HCT116 (cell line): Measurements from ENCODE around the gene NFIA.

Experiments
- ELF1 ChIP-seq: IDR thresholded peaks from 2 replicates; pipeline ENCODE4 v1.6.1; 2012; ENCODE audit warnings: low read depth, borderline replicate concordance
- POLR2A ChIP-seq: IDR thresholded peaks from 2 replicates; pipeline ENCODE4 v1.7.0; 2011; ENCODE audit warnings: borderline replicate concordance; ENCODE audit not compliant: insufficient read depth, insufficient read length; ENCODE audit errors: extremely low read depth
- POLR2AphosphoS5 ChIP-seq: IDR thresholded peaks from 2 replicates; pipeline ENCODE4 v1.6.1; 2011; ENCODE audit warnings: mild to moderate bottlenecking, low read depth, low read length, moderate library complexity
- TF ChIP-seq, protein P1 (sequence below), 3 experiments: fragments of 200-600 bp in 1 of 3; sonication (generic) in 1 of 3; IDR thresholded peaks in 2 of 3; conservative IDR thresholded peaks in 1 of 3; 2 replicates each; pipeline ENCODE4 v1.5.1; 2012 to 2017; ENCODE audit warnings: low read depth in 2 of 3, low read length in 2 of 3, antibody characterized with exemption in 1 of 3, borderline replicate concordance in 1 of 3, control low read depth in 1 of 3, mild to moderate bottlenecking in 1 of 3, mixed read lengths in 1 of 3, mixed run types in 1 of 3, moderate library complexity in 1 of 3; ENCODE audit not compliant: insufficient read depth in 1 of 3
- TF ChIP-seq, protein P2 (sequence below): IDR thresholded peaks from 2 replicates; pipeline ENCODE4 v1.6.1; 2011; ENCODE audit warnings: mild to moderate bottlenecking, low read length, moderate library complexity; ENCODE audit not compliant: insufficient replicate concordance; ENCODE audit errors: extremely low read depth
- TF ChIP-seq, protein P3 (sequence below): IDR thresholded peaks from 2 replicates; pipeline ENCODE4 v1.6.1; 2012; ENCODE audit warnings: low read depth

DNA sequence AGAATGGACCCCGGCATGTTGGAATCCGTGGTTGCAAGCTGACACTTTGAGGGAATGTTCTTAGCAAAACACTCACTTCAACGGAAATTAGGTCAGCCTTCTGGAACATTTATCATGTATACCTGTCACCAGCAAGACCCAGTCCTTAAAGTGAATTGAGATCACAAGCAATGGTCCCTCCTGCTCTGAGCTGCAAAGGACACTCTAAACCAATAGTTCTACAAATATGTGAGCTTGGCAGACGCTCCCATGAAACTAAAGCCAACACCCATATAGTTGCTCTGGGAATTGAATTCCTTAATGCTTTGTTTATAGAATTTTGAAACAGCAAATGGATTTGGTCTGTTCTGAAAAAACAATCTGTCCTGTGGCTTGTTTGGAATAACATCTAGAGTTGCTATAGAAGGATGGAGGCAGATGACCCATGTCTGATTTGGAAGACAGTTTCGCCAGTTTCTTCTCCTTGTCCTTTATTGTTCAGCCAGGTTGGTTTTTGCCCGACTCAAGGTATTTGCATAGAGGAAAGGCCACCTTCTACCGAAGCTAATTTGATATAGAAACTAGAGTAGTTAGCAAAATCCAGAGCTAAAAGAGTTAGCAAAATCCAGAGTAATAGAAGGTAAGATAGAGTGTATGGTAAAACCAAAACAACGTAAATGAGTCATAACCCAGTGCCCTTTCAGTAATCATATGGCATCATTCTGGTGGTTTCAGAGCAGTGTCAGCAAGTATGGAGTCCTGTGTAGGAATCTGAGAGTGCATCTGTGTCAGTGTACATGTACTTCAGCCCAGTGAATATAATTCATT, 236.2 kb downstream of the NFIA start:
- TF ChIP-seq, protein P1, sequence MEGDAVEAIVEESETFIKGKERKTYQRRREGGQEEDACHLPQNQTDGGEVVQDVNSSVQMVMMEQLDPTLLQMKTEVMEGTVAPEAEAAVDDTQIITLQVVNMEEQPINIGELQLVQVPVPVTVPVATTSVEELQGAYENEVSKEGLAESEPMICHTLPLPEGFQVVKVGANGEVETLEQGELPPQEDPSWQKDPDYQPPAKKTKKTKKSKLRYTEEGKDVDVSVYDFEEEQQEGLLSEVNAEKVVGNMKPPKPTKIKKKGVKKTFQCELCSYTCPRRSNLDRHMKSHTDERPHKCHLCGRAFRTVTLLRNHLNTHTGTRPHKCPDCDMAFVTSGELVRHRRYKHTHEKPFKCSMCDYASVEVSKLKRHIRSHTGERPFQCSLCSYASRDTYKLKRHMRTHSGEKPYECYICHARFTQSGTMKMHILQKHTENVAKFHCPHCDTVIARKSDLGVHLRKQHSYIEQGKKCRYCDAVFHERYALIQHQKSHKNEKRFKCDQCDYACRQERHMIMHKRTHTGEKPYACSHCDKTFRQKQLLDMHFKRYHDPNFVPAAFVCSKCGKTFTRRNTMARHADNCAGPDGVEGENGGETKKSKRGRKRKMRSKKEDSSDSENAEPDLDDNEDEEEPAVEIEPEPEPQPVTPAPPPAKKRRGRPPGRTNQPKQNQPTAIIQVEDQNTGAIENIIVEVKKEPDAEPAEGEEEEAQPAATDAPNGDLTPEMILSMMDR (IDR thresholded peaks at IDR 0.05 in 2 of 3, conservative IDR thresholded peaks at IDR 0.05 in 1 of 3; ENCODE audit: borderline replicate concordance in 1 of 3, insufficient read depth in 1 of 3, low read depth in 2 of 3, low read length in 2 of 3), result no peak
- TF ChIP-seq POLR2A, result no peak
- no peak for TF ChIP-seq POLR2AphosphoS5
- TF ChIP-seq, protein P2, sequence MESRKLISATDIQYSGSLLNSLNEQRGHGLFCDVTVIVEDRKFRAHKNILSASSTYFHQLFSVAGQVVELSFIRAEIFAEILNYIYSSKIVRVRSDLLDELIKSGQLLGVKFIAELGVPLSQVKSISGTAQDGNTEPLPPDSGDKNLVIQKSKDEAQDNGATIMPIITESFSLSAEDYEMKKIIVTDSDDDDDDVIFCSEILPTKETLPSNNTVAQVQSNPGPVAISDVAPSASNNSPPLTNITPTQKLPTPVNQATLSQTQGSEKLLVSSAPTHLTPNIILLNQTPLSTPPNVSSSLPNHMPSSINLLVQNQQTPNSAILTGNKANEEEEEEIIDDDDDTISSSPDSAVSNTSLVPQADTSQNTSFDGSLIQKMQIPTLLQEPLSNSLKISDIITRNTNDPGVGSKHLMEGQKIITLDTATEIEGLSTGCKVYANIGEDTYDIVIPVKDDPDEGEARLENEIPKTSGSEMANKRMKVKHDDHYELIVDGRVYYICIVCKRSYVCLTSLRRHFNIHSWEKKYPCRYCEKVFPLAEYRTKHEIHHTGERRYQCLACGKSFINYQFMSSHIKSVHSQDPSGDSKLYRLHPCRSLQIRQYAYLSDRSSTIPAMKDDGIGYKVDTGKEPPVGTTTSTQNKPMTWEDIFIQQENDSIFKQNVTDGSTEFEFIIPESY, result no peak
- TF ChIP-seq, protein P3, sequence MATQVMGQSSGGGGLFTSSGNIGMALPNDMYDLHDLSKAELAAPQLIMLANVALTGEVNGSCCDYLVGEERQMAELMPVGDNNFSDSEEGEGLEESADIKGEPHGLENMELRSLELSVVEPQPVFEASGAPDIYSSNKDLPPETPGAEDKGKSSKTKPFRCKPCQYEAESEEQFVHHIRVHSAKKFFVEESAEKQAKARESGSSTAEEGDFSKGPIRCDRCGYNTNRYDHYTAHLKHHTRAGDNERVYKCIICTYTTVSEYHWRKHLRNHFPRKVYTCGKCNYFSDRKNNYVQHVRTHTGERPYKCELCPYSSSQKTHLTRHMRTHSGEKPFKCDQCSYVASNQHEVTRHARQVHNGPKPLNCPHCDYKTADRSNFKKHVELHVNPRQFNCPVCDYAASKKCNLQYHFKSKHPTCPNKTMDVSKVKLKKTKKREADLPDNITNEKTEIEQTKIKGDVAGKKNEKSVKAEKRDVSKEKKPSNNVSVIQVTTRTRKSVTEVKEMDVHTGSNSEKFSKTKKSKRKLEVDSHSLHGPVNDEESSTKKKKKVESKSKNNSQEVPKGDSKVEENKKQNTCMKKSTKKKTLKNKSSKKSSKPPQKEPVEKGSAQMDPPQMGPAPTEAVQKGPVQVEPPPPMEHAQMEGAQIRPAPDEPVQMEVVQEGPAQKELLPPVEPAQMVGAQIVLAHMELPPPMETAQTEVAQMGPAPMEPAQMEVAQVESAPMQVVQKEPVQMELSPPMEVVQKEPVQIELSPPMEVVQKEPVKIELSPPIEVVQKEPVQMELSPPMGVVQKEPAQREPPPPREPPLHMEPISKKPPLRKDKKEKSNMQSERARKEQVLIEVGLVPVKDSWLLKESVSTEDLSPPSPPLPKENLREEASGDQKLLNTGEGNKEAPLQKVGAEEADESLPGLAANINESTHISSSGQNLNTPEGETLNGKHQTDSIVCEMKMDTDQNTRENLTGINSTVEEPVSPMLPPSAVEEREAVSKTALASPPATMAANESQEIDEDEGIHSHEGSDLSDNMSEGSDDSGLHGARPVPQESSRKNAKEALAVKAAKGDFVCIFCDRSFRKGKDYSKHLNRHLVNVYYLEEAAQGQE, result no peak
- no peak for TF ChIP-seq ELF1
